AG04450 (cell line): ENCODE results near the gene ABCB11. TPM values are rescaled to one million over a fixed set of nuclear protein-coding genes. Genes with fewer than 3 reads are reported as not detected.

Experiments
- CTCF ChIA-PET: fragments of 300-600, 350-600 bp; formaldehyde crosslinking; extraction: SDS; loops from one replicate; lab custom pipeline; 2022; ENCODE audit warnings: antibody characterized with exemption, inconsistent platforms; lab: Charles Lee
- POLR2A ChIA-PET: fragments of 350-600 bp; formaldehyde crosslinking; extraction: SDS; loops from one replicate; lab custom pipeline; 2021; ENCODE audit warnings: antibody characterized with exemption, inconsistent platforms; lab: Yijun Ruan, JAX
- DNase-seq: peaks from one replicate; pipeline ENCODE4 v3.0.0-alpha.2; 2011; ENCODE audit warnings: low read depth, low spot score
- H3K27ac ChIP-seq: one replicate; pipeline ENCODE4 v1.5.1; 2012; ENCODE audit warnings: low read depth, low read length, control low read depth
- H3K27me3 ChIP-seq: one replicate; pipeline ENCODE4 v1.6.0; 2012; ENCODE audit warnings: low read length; ENCODE audit not compliant: control insufficient read depth, insufficient read depth
- H3K4me3 ChIP-seq: 2 replicates; pipeline ENCODE4 v1.5.1; 2011; ENCODE audit warnings: mild to moderate bottlenecking, low read depth, low read length, control low read depth
- H3K9me3 ChIP-seq: 2 replicates; pipeline ENCODE4 v1.5.1; 2012; ENCODE audit warnings: low read length; ENCODE audit not compliant: control insufficient read depth, insufficient read depth
- polyA plus RNA-seq: library from polyadenylated mRNA; depleted of rRNA; stranded (reverse); fragments of >200 nt; gene quantifications from 2 replicates; pipeline ENCODE4 v1.2.3, GENCODE V29; 2011
- TF ChIP-seq, protein P1 (sequence below): IDR thresholded peaks from 2 replicates; pipeline ENCODE4 v1.5.1; 2011; ENCODE audit warnings: low read depth, low read length, control low read depth, inconsistent platforms

The ABCB11 gene
- polyA plus RNA-seq, 1 experiment, result not detected

DNA sequence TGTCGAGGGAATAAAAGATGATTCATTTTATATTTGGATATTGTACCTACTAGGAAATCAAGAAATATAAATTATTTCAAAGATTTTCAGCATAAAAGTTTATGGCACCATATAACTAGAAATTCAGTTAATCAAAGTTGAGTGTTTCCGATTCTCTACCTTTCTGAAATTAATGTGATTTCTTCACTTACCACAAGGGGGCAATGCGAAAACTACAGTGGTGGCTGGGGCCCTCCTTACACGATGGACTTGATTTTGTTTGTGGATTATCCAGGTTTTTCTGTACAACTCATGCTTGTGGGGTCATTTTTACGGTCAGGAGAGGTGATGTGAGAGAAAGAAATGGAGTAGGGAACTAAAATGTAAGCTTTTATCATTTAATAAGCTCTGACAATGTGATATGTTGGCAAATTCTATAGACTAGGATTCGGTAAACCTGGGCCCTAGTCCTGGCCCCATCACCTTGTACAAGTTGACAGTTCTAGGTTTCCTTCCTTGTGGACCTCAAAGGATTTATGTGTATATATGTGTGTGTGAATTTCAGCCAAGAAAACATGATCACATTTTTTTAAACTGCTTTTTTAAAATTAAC, 82.4 kb downstream of the ABCB11 start:
- CTCF ChIA-PET, result interaction anchor here (0.6 to 3.5 kb wide), 7 partner anchors 9 to 49 kb away, joined by 3 to 13 read pairs (median 8); no protein-coding TSS in a partner anchor
- Histone ChIP-seq H3K27ac (no peak overlapping the region), H3K9me3 (no peaks in the 10 kb centered on the region), H3K27me3 (no peaks in the 10 kb centered on the region), H3K4me3 (no peak overlapping the region)
- TF ChIP-seq, protein P1, sequence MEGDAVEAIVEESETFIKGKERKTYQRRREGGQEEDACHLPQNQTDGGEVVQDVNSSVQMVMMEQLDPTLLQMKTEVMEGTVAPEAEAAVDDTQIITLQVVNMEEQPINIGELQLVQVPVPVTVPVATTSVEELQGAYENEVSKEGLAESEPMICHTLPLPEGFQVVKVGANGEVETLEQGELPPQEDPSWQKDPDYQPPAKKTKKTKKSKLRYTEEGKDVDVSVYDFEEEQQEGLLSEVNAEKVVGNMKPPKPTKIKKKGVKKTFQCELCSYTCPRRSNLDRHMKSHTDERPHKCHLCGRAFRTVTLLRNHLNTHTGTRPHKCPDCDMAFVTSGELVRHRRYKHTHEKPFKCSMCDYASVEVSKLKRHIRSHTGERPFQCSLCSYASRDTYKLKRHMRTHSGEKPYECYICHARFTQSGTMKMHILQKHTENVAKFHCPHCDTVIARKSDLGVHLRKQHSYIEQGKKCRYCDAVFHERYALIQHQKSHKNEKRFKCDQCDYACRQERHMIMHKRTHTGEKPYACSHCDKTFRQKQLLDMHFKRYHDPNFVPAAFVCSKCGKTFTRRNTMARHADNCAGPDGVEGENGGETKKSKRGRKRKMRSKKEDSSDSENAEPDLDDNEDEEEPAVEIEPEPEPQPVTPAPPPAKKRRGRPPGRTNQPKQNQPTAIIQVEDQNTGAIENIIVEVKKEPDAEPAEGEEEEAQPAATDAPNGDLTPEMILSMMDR, result peak; percentile 64
- POLR2A ChIA-PET, result no interaction called here
- no peak for DNase-seq

DNA sequence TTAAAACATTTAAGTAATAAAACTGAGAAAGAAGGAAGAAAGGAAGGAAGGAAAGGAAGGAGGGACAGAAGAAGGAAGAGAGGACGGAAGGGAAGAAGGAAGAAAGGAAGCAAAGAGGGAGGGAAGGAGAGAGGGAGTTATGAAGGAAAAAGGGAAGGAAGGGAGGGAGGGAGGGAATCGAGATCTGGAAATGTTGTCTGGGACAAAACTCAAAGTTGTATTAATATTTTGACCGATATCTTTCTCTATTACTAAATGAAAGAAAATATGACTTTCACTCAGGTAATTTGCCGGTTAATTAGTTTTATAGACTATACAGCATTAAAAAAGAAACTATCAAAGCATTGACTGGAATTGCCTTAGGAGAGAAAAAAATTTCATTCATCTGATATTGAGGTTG, 85.6 kb downstream of the ABCB11 start:
- TF ChIP-seq, protein P1, result no peak
- H3K27me3 ChIP-seq, result no peaks in the 10 kb centered on the region
- H3K27ac ChIP-seq, result no peak overlapping the region
- H3K4me3 ChIP-seq, result no peak overlapping the region
- H3K9me3 ChIP-seq, result no peaks in the 10 kb centered on the region
- CTCF ChIA-PET, result interaction anchor here (1.0 kb wide), 1 partner anchor 16 kb away, joined by 5 read pairs; no protein-coding TSS in a partner anchor
- POLR2A ChIA-PET, result no interaction called here
- DNase-seq, result no peak

DNA sequence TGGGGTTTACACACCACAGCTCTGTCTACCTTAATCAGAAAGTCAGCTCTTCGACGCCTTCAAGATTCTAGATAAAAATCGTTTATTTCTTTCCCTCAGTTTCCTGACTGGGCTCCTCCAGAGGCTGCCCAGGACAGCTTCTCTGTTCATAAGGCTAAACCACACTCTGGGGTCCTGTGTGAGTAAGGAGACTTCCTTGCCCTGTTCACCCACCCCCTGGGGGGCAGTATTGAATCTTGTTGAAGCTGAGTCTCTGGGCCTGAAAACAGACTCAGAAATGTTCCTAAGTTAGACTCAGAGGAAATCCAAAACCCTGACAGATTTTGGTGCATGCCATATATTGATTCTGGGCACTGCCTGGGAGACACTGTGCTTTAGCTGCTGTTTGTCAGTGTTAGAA, 87.1 kb downstream of the ABCB11 start:
- Histone ChIP-seq H3K9me3 (no peaks in the 10 kb centered on the region), H3K4me3 (no peak overlapping the region), H3K27me3 (no peaks in the 10 kb centered on the region), H3K27ac (no peak overlapping the region)
- no peak for DNase-seq
- POLR2A ChIA-PET, result no interaction called here
- CTCF ChIA-PET, result no interaction called here
- TF ChIP-seq, protein P1, result no peak

- Histone ChIP-seq H3K4me3 (no peak overlapping the region), H3K9me3 (no peaks in the 10 kb centered on the region), H3K27ac (no peak overlapping the region), H3K27me3 (no peaks in the 10 kb centered on the region)
- DNase-seq, result no peak
- ChIA-PET POLR2A (no interaction called here), CTCF (no interaction called here)
- TF ChIP-seq, protein P1, result no peak
Measured at GRCh38 chr2:168941297-168941696, 89.8 kb downstream of the ABCB11 start.

- peaks cover 2% of the 10 kb centered on the region for H3K27me3 ChIP-seq
- ChIA-PET CTCF (interaction anchor here (0.5 to 1.6 kb wide), 2 partner anchors 10 to 822 kb away, joined by 3 to 8 read pairs; no protein-coding TSS in a partner anchor), POLR2A (no interaction called here)
- TF ChIP-seq, protein P1, result no peak
- H3K27ac ChIP-seq, result no peak overlapping the region
- no peak overlapping the region for H3K4me3 ChIP-seq
- no peak for DNase-seq
- H3K9me3 ChIP-seq, result no peaks in the 10 kb centered on the region
Measured at GRCh38 chr2:168939918-168940317, 91.2 kb downstream of the ABCB11 start.
